Measurements from ENCODE around the gene DOCK4.

Gene DOCK4

GRCh38 chr7:111784296-111784695 is 421.9 kb downstream of the DOCK4 start:
- Histone ChIP-seq H3K27ac (no peak overlapping the region), H3K9ac (no peak overlapping the region), H3K4me2 (no peak overlapping the region), H3K36me3 (ENCODE audit: insufficient read depth) (no peaks in the 10 kb centered on the region), H2AFZ (ENCODE audit: low read depth) (no peak overlapping the region), H3K4me3 (IDR thresholded peaks at IDR 0.05; ENCODE audit: insufficient read depth, low read depth, low read length) (no peak overlapping the region), H3K79me2 (ENCODE audit: insufficient read depth, low read depth) (no peaks in the 10 kb centered on the region), H4K20me1 (ENCODE audit: insufficient read depth) (no peaks in the 10 kb centered on the region), H3K27me3 (ENCODE audit: insufficient read depth, low read depth) (no peaks in the 10 kb centered on the region), H3K4me1 (ENCODE audit: low read depth, poor library complexity, severe bottlenecking) (no peaks in the 10 kb centered on the region)
- no peak for TF ChIP-seq CTCF (conservative IDR thresholded peaks at IDR 0.05; ENCODE audit: low read depth, low read length)

DNA sequence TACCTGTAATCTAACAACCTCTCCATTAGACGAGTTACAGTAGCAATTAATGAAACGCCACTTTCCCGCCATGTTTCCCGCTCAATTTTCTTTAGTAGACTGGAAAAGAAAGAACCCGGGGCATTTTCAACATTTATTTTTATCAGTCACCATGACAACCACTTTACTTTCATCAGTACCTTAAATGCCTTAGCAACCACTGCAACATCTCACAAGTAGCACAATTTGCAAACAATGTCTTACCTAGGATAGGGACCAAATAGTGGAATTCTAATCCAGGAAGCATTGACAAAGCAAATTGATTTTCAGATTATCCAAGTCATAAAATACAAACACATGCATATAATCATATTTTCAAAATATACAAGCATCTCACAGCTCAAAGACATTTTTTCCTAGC is 422.3 kb downstream of the DOCK4 start:
- H3K79me2 ChIP-seq (ENCODE audit: insufficient read depth, low read depth), result no peaks in the 10 kb centered on the region
- no peak overlapping the region for H3K4me3 ChIP-seq (IDR thresholded peaks at IDR 0.05; ENCODE audit: insufficient read depth, low read depth, low read length)
- no peak overlapping the region for H3K9ac ChIP-seq
- no peak overlapping the region for H2AFZ ChIP-seq (ENCODE audit: low read depth)
- H3K4me2 ChIP-seq, result no peak overlapping the region
- H4K20me1 ChIP-seq (ENCODE audit: insufficient read depth), result no peaks in the 10 kb centered on the region
- H3K27ac ChIP-seq, result no peak overlapping the region
- no peak for TF ChIP-seq CTCF (conservative IDR thresholded peaks at IDR 0.05; ENCODE audit: low read depth, low read length)
- H3K36me3 ChIP-seq (ENCODE audit: insufficient read depth), result no peaks in the 10 kb centered on the region
- no peaks in the 10 kb centered on the region for H3K4me1 ChIP-seq (ENCODE audit: low read depth, poor library complexity, severe bottlenecking)
- no peaks in the 10 kb centered on the region for H3K27me3 ChIP-seq (ENCODE audit: insufficient read depth, low read depth)

DNA sequence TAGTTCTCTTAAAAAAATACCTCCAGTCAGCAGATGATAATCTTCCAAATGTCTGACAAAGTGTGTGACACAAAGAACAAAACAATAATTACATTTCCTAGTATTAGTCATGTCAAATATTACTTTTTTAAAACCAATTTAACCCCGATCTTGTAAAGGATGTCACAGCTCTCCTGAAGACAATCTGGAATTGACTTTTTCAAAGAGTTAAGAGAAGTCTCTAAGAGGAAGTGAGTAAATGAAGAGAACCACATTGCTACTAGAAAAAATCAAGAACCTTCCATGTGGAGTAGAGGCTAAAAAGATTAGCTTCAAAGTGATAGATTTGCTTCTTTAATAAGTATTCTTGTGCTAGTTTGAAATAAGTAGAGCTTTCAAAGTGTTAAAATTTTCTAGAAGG is 425.7 kb downstream of the DOCK4 start:
- Histone ChIP-seq H2AFZ (ENCODE audit: low read depth) (no peak overlapping the region), H3K9ac (no peak overlapping the region), H3K4me2 (no peak overlapping the region), H3K4me3 (IDR thresholded peaks at IDR 0.05; ENCODE audit: insufficient read depth, low read depth, low read length) (no peak overlapping the region), H3K36me3 (ENCODE audit: insufficient read depth) (no peaks in the 10 kb centered on the region), H3K27ac (no peak overlapping the region), H4K20me1 (ENCODE audit: insufficient read depth) (no peaks in the 10 kb centered on the region), H3K27me3 (ENCODE audit: insufficient read depth, low read depth) (no peaks in the 10 kb centered on the region), H3K4me1 (ENCODE audit: low read depth, poor library complexity, severe bottlenecking) (no peaks in the 10 kb centered on the region), H3K79me2 (ENCODE audit: insufficient read depth, low read depth) (no peaks in the 10 kb centered on the region)
- TF ChIP-seq CTCF (conservative IDR thresholded peaks at IDR 0.05; ENCODE audit: low read depth, low read length), result no peak

GRCh38 chr7:111775206-111775605 is 431.0 kb downstream of the DOCK4 start:
- Histone ChIP-seq H3K4me3 (IDR thresholded peaks at IDR 0.05; ENCODE audit: insufficient read depth, low read depth, low read length) (no peak overlapping the region), H3K4me1 (ENCODE audit: low read depth, poor library complexity, severe bottlenecking) (no peaks in the 10 kb centered on the region), H2AFZ (ENCODE audit: low read depth) (no peak overlapping the region), H3K27me3 (ENCODE audit: insufficient read depth, low read depth) (no peaks in the 10 kb centered on the region), H3K4me2 (no peak overlapping the region), H3K9ac (no peak overlapping the region), H4K20me1 (ENCODE audit: insufficient read depth) (no peaks in the 10 kb centered on the region), H3K79me2 (ENCODE audit: insufficient read depth, low read depth) (no peaks in the 10 kb centered on the region), H3K36me3 (ENCODE audit: insufficient read depth) (no peaks in the 10 kb centered on the region), H3K27ac (no peak overlapping the region)
- TF ChIP-seq CTCF (conservative IDR thresholded peaks at IDR 0.05; ENCODE audit: low read depth, low read length), result no peak

GRCh38 chr7:111772716-111773115 is 433.5 kb downstream of the DOCK4 start:
- no peak overlapping the region for H3K4me2 ChIP-seq
- TF ChIP-seq CTCF (conservative IDR thresholded peaks at IDR 0.05; ENCODE audit: low read depth, low read length), result no peak
- no peak overlapping the region for H3K27ac ChIP-seq
- H3K27me3 ChIP-seq (ENCODE audit: insufficient read depth, low read depth), result no peaks in the 10 kb centered on the region
- no peaks in the 10 kb centered on the region for H3K4me1 ChIP-seq (ENCODE audit: low read depth, poor library complexity, severe bottlenecking)
- no peaks in the 10 kb centered on the region for H3K36me3 ChIP-seq (ENCODE audit: insufficient read depth)
- H2AFZ ChIP-seq (ENCODE audit: low read depth), result no peak overlapping the region
- no peaks in the 10 kb centered on the region for H3K79me2 ChIP-seq (ENCODE audit: insufficient read depth, low read depth)
- no peak overlapping the region for H3K4me3 ChIP-seq (IDR thresholded peaks at IDR 0.05; ENCODE audit: insufficient read depth, low read depth, low read length)
- H3K9ac ChIP-seq, result no peak overlapping the region
- H4K20me1 ChIP-seq (ENCODE audit: insufficient read depth), result no peaks in the 10 kb centered on the region

All from KMS-11 (cell line).